Gastroesophageal sphincter (tissue), 3 donors: Measurements from ENCODE around the gene COX19.

Experiments
- POLR2A ChIP-seq, 2 donors: fragments of 450-650 bp; IDR thresholded peaks; one replicate each; pipeline ENCODE4 v1.6.1; 2017; ENCODE audit warnings: antibody characterized with exemption in 2 of 2, mild to moderate bottlenecking in 2 of 2, moderate library complexity in 1 of 2
- TF ChIP-seq, protein P1 (sequence below), 4 experiments: fragments of 200-600 bp in 2 of 4; fragments of 450-650 bp in 2 of 4; sonication (generic) in 1 of 4; IDR thresholded peaks; one replicate each; pipeline ENCODE4 v1.5.1; 2017 to 2019; ENCODE audit warnings: antibody characterized with exemption in 4 of 4, mild to moderate bottlenecking in 2 of 4, moderate library complexity in 2 of 4

DNA sequence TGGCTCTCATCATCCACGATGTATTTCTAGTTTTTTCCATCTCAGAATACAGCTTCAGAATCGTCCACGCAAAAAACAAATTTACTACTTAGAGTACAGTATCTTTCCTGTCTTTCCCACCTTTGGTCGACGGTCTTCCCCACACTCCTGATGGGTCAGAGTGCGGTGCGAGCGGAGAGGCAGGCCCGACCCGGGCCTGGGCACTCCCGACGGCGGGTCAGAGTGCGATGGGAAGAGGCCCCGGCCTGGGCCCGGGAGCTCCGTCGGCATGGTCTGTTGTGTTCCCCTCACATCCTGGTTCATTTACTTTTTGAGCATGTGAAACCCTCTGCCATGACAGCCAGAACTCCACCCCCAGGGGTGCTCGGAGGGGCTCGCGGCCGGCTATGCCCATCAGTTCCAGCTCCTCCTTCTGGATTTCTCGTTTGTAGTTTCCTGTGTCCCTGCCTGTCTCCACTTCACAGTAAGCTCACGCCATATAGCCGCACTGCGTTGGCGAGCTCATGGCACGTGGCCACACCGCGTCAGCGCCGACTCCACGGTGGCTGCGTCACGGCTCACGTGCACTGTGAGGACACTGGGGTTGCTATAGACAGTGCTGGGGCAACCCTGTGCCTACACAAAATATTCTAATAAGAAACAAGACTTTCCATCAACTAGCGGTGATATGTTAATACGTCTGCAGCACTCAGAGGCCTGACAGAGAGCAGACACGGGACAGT is 7.8 kb downstream of the COX19 start:
- TF ChIP-seq POLR2A (IDR thresholded peaks at IDR 0.05), result no peak
- TF ChIP-seq, protein P1, sequence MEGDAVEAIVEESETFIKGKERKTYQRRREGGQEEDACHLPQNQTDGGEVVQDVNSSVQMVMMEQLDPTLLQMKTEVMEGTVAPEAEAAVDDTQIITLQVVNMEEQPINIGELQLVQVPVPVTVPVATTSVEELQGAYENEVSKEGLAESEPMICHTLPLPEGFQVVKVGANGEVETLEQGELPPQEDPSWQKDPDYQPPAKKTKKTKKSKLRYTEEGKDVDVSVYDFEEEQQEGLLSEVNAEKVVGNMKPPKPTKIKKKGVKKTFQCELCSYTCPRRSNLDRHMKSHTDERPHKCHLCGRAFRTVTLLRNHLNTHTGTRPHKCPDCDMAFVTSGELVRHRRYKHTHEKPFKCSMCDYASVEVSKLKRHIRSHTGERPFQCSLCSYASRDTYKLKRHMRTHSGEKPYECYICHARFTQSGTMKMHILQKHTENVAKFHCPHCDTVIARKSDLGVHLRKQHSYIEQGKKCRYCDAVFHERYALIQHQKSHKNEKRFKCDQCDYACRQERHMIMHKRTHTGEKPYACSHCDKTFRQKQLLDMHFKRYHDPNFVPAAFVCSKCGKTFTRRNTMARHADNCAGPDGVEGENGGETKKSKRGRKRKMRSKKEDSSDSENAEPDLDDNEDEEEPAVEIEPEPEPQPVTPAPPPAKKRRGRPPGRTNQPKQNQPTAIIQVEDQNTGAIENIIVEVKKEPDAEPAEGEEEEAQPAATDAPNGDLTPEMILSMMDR (IDR thresholded peaks at IDR 0.05), result no peak
